MV-4-11 (cell line): ENCODE measurements around the gene DEPP1.
A peak's percentile ranks its signal among the peaks of the same experiment; 100 is the strongest.
"Not testable (repeated sequence)": the region's sequence is repeated elsewhere in the genome, so short reads cannot be mapped to it uniquely, and the experiment has no call there.

ENCODE experiments used
- DNase-seq: peaks from one replicate; lab custom pipeline; 2025; lab: John Stamatoyannopoulos, UW

DEPP1 gene, protein sequence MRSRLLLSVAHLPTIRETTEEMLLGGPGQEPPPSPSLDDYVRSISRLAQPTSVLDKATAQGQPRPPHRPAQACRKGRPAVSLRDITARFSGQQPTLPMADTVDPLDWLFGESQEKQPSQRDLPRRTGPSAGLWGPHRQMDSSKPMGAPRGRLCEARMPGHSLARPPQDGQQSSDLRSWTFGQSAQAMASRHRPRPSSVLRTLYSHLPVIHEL

DNA sequence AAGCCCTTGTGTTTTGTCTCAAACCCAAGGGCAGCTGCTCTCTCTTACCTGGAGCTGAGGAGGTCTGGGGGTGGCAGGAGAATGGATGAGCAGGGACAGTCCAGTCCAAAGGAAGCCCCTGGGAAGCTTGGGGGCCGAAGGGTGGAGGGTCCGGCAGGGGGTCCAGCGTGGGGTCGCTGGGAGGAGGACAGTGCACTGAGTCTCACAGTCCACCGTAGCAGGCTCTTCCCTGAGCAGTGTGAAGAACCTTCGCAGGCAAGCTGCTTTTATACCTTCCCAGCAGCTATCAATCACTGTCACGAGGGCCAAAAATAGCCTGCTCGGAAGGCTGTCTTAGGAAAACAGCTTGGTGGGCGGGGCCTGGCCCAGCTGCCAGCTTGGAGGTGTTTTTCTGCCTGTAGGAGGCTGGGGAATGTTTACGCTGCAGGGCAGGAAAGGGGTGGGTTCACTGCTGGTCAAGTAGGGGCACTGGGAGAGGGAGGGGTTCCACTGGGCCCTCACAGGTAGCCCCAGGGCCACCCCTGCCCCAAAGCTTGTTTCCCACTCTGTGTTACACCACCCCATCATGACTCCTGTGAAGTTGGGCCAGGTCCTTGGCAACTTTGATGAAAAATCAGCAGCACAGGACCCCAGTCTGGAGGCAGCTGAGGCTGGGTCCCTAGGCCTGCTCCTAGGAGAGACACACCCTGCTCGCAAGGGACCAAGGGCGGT is at the start of gene DEPP1:
TSS of gene DEPP1 (minus strand) at position 240 of the 711 bp plus-strand sequence. CDS start 779 bp downstream, outside the sequence.
- DNase-seq: peak; percentile 10

DNA sequence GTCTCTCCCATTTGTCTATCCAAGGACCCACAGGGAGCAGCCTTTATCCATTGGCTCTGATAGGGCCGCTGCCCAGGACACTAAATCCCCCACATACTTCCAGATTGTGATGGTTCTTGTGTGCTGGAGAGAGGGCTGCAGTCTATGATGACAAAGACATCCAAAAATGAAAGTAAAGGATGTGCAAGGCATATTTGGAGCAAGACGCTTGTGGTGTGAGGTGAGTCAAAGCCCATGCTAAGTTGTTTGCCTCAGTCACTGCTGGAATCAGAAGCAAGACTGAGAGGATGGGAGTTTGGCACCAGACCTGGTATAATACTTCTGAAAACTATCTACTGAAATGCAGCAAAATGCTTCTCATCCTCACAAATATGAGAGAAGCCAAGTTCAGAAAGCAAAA is 44.8 kb upstream of the DEPP1 start:
- DNase-seq: no peak

DNA sequence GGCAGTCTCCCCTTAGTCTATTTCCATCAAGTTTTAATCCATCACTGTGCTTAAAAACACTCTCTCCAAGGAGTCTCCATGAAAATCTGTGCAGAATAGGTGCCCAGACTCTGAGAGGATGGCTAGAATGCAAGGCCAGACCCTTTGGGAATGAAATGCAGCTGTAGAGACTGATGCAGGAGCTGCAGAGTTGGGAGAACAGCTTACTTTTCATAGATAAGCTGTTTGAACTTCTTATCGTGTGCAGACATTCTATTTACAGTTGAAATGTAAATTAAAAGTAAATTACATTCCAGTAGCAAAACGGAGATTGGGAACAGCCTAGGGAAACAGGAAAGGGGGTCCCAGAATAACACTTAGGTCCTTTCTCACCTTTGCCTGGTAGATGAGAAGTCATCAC is 37.0 kb upstream of the DEPP1 start:
- no peak for DNase-seq

DNA sequence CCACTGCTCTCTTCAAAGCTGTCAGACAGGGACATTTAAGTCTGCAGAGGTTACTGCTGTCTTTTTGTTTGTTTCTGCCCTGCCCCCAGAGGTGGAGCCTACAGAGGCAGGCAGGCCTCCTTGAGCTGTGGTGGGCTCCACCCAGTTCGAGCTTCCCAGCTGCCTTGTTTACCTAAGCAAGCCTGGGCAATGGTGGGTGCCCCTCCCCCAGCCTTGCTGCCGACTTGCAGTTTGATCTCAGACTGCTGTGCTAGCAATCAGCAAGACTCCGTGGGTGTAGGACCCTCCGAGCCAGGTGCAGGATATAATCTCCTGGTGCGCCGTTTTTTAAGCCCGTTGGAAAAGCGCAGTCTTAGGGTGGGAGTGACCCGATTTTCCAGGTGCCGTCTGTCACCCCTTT is 35.9 kb upstream of the DEPP1 start:
- DNase-seq: not testable (repeated sequence)

DNA sequence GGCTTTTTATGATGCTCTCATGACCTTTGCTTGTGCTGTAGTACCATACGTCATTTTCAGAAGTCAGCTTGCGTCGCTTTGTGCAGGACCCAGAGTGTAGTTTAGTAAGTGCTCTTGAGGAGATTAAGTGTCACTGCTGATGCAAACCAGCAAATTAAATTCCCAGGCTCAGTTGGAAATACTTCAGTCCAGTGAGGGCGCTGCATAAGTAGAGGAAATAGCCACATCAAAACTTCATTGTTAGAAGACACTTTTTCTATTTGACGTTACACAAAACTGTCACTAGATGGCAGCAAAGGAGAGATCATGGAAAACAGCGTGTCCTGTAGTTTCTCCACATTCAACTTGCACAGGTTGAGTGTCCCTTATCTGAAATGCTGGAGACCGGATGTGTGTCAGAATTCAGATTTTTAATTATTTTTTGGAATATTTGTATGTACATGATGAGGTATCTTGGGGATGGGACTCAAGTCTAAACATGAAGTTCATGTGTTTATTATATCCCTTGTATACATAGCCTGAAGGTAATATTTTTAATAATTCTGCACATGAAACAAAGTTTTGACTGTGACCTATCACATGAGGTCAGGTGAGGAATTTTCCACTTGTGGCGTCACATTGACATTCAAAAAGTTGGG is 30.0 kb upstream of the DEPP1 start:
- DNase-seq: peak; percentile 85

DNA sequence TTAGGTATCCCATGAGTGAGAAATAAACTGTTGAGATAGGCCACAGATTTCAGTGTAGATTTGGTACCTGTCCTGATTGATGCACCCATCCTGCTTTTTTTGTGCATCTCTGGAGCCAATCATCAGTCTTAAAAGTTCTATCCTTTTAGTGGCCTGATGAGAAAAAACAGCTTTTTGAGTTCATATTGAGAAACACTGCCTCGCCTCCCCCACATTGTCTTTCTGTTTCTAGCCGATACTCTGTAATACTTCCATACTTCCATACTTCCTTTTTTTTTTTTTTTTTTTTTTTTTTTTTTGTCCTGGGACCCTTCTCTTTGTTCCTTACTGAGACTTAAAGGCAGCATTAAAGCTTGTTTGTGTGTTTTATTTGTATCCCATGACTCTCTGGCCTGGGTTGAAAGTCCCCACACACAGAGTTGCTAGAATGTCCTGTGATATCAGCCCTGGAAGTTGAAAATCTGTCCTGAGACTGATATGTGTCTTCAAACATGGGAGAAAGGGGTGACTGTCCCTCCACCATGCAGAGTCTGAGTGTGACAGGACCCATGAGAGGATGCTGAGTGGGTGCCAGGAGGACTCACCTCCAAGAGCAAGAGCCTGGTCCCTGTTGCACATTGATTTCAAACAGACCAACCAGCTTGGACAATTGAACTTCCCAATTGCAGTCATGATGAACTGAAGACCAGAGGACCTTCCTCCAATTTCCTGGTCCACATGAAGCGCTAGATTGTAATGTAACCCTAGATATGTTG is 27.8 kb upstream of the DEPP1 start:
- peak; percentile 52 for DNase-seq

DNA sequence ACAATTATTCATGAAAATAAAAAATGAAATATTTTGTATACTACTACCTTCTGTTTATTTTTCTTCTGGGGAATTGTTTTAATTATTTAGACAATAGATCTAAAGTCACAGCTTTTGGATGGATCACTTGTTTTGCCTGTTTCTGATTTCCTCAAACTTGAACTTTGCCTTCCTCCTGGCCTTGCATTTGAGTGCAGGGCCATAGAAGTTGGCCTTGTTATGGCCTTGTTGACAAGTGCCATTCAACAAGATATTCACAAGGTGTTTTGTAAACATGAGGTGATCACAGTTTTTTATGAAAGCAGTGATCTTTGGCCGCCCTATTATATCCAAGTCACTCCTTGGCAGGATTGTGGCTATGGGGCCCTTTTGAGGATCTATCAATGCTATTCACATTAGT is 26.7 kb upstream of the DEPP1 start:
- DNase-seq: no peak

DNA sequence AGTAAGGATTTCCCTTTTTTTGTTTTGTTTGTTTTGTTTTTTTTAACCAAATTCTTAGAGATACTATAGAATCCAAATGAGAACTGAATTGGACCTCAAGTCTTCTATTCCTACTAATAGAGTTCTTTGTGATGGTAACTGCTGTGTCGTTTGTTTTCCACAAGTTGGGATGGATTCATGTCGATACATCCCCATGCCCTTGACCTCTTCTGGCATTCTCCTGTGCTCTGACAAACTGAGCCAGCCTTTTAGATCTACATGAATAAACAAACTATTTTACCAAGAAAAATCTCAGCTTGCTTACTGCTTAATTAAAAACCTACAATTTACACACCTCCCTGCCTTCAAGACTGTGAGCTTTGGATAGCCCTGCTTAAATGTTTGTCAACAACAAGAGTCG is 26.1 kb upstream of the DEPP1 start:
- DNase-seq: no peak

DNA sequence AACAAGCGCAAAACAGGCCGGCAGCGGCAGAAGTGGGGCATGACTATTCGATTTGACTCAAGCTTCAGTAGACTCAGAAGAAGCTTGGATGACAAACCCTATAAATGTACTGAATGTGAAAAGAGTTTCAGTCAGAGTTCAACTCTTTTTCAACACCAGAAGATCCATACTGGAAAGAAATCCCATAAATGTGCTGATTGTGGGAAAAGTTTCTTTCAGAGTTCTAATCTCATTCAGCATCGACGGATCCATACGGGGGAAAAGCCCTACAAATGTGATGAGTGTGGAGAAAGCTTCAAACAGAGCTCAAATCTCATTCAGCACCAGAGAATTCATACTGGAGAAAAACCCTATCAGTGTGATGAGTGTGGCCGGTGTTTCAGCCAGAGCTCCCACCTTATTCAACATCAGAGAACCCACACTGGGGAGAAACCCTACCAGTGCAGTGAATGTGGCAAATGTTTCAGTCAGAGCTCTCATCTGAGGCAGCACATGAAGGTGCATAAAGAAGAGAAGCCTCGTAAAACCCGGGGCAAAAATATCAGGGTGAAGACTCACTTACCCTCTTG is 24.9 kb upstream of the DEPP1 start:
- DNase-seq: no peak

DNA sequence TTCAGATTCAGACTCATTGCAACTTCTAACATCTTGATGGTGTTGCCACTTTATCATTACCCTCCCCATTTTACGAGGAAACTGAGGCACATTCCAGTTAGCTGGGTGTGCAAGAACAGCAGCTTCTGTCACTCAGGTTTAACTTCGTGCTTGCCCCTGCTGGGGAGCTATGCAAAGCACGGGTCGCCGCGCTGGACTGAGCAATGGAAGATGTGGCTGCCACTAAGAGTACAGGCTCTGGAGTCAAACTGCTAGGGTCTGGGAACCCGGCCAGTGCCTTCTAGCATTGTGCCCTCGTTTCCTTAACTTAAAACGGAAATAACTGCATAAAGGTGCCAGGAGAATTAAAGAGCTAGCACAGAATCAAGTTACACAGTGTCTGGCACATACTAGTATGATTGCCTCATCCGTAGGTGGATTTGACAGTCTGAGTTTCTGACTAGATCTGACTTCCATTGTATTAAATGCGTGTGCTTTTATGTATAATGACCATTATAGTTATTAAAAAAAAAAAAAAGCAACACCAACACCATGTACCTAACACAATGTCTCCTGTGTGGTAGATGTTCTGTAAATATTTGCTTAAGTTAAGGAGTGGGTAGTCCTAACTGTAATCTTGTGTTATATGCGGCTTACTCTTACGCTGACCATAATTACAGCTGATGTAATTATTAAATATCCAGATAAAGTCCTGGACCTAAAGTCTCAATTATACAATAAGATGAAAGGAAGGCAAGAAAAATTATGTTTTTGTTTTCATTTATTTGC is 23.0 kb upstream of the DEPP1 start:
- peak; percentile 28 for DNase-seq

DNA sequence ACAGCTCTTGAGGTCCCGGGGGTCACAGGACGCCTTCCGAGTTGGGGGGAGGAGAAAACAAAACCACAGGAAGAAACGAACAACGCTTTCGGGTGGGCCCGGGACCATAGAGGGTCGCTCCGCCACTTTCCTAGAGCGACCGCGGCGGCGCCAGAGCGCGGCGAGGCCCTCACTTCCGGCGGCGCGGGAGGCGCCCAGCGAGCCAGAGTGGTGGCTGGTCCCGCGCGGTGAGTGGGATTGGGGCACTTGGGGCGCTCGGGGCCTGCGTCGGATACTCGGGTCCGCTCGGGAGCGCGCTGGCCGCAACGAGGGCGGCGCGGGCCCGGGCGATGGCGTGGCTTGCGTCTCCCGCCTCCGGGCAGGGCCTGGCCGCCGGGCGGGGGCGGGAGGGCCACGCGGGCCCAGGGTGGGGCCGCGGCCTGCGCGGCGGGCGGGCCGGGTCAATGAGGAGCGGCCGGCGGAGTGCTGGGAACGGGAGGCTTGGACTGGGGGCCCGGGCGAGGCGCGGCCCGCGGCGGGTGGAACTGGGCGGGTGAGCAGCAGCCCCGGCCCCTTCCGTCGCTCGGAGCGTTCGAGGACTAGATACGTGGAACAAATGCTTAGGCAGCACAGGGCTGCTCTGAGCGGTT is 22.3 kb upstream of the DEPP1 start, which contains the start of gene ZNF22:
TSS of gene ZNF22 (plus strand) at position 172 of the 629 bp plus-strand sequence. CDS start 2,446 bp downstream, outside the sequence.
- peak; percentile 62 for DNase-seq

DNA sequence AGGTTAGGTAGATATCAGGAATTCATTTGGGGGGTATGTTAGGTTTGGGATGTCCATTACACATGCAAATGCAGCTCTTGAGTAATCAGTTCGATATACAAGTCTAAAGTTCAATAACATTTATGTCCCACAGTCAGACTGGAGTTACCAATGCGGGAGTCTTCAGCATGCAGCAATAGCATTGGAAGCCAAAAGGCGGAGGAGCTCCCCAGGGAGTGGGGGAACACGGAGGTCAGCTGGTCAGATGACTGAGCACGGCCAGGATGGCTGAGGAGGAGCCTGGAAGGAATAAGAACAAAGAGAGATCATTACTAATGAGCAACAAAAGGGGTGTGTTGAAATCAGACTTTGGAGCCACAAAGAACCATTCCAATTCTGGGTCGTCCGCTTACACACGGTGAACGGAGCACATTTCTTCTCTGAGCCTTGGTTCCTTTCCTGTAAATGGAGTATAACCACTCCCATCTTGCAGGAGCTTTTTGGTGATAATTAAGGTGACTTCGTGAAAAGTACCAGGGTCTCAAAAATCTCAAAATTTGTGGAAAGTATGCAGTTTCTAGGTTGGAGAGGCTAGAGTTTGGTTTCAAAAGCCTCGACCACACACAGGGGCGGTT is 21.6 kb upstream of the DEPP1 start:
- peak; percentile 41 for DNase-seq

DNA sequence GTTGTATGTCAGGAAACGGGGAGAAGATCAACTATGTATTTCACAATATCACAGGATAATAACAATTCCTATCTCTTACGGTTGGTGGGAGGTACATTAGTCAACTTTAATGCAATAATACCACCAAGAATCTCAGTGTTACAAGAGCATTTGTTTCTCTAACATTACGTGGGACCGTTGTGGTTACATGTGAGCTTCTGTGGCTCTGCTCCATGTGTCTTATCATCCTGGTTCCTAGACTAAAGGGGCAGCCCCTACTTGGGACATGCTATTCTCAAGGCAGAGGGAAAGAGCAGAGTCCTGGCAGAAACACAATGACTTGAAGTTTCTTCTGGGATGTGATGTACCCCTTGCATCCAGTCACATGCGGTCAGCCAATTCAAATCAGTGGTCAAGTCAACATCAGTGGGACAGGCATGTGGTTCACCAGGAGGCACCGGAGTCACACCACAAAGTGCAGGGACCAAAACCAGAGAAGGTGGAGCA is 19.6 kb upstream of the DEPP1 start:
- no peak for DNase-seq

DNA sequence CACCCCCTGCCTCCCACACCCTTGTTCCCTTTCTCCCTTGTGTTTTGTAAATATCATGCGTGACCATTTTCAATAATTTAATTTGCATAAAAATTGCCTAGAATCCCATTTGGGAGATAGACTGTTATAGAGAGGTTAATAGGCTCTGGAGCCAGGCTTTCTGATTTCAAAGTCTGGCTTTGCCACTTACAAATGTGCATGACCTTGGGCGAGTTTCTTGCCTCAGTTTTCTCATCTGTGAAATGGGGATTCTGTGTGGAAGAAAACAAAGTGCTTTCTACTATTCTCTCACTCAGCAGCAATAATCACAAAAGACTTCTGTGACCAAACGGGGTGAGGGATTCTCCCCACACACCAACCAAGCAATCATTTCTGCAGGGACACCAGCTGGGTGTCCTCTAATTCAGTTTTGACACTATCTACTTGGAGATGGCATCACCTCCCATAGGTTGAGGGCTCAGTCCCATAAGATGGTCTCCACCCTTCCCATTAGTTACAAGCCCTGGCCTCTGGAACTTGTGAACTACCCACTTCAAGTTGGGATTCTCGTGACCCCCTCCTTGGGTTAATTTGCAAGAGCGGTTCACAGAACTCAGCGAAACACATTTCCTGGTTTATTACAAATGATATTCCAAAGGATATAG is 18.6 kb upstream of the DEPP1 start:
- no peak for DNase-seq

DNA sequence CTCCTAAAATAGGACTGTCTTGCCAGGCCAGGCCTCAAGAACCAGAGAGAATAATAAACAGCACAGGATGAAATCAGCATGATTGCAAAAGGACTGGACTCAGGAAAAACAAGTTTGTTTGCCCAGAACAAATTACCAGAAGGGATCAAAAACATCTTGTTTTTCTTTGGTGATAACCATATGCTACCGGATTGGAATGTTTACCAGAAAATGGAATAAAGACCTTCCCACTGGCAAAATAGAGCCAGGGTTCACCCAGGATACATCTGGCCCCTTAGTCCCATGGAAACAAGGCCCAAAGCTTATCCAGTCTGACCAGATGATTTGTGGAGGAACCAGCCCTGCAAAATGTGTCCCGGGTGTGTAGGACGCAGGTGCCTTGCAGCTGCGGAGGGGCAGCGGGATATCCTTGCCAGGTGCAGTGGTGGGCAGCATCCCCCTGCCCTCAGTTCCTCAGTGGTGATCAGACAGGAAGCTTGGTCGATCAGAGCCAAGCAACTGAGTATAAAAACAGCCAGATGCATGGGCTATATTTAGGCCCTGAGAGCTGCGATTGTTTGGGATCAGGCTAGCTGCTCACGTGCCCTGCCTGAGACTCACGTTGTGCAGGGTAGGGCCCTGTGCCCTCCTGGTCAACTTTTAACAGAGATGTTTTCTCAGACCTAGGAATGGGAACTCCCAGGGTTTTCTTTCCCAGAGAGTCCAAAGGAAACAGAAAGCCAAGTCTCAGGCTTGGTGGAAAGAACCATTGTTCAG is 17.5 kb upstream of the DEPP1 start:
- DNase-seq: no peak

DNA sequence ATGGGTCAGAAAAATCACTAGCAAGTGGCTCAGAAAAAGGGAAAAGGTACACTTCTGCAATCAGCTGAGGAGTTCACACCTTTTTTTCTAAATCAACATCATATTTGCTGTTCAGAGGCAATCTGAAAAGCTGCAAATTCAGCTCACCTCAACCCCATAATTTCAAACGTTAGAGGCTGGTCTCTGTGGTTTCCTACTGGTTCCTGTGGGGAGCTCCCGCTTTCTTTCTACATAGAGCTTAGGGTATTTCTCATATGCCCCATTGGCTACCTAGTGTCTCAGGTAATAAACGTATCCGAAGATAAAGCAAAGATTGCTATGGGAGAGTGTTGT is 16.9 kb upstream of the DEPP1 start:
- DNase-seq: peak; percentile 5

DNA sequence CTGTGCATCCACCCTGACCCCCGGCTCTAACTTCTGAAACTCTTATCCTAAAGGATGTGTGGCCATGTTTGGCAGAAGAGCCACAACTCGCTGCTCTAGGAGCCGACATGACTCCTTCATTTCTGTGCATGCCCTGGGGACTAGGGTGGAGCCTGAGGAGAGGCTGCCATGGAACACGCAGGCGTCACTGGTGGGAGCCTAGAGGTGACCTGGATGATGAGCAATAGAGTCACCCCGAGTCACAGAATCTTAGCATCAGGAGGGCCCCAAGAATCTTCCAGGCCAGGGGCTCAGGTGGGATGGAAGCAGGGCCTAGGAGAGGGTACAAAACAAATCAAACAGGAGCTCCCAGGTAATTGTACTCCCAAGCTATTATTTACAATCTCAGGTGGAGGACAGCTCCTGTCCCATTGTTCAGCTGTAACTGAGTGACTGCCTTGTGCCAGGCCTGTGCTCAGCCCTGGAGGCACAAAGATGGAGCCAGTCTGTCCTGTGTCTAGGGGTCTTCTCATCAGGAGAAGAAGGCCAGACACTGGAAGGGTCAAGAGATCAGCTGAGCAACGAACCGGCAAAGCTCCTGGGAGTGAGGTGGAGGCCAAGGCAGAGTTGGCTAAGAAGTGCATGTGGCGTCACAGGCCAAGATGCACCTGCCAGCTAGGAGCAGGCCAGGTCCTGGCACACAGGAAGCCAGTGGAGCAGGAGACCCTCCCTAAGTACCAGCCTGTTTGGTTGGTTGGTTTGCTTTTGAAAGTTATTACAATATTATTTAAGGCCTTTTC is 16.3 kb upstream of the DEPP1 start:
- no peak for DNase-seq
